HUES48 (cell line): ENCODE results near the gene ITPRIPL2.
A peak's percentile ranks its signal among the peaks of the same experiment; 100 is the strongest.

Experiments used
- H3K27ac ChIP-seq: one replicate; pipeline ENCODE4 v1.7.0; 2013; ENCODE audit warnings: low read depth, low read length, inconsistent platforms
- H3K27me3 ChIP-seq: 2 replicates; pipeline ENCODE4 v1.6.1; 2013; ENCODE audit warnings: mild to moderate bottlenecking, low read length; ENCODE audit not compliant: control insufficient read depth, insufficient read depth
- H3K36me3 ChIP-seq: 2 replicates; pipeline ENCODE4 v1.6.1; 2013; ENCODE audit warnings: low read length; ENCODE audit not compliant: control insufficient read depth, insufficient read depth
- H3K4me1 ChIP-seq: 2 replicates; pipeline ENCODE4 v1.6.1; 2013; ENCODE audit warnings: mild to moderate bottlenecking, low read length; ENCODE audit not compliant: control insufficient read depth, insufficient read depth
- H3K4me3 ChIP-seq: 2 replicates; pipeline ENCODE4 v1.5.1; 2013; ENCODE audit warnings: mild to moderate bottlenecking, low read depth, low read length
- H3K9ac ChIP-seq: 2 replicates; pipeline ENCODE4 v1.6.1; 2013; ENCODE audit warnings: mild to moderate bottlenecking, low read depth, low read length, moderate library complexity
- H3K9me3 ChIP-seq: 2 replicates; pipeline ENCODE4 v1.6.1; 2013; ENCODE audit warnings: low read length; ENCODE audit not compliant: control insufficient read depth, insufficient read depth

ITPRIPL2 gene

GRCh38 chr16:19148189-19148588, 34.4 kb downstream of the ITPRIPL2 start:
- Histone ChIP-seq H3K36me3 (no peaks in the 10 kb centered on the region), H3K27ac (no peak overlapping the region), H3K4me3 (no peak overlapping the region), H3K4me1 (no peaks in the 10 kb centered on the region), H3K9ac (no peak overlapping the region), H3K9me3 (no peaks in the 10 kb centered on the region), H3K27me3 (no peaks in the 10 kb centered on the region)

- Histone ChIP-seq H3K9me3 (peaks cover 2% of the 10 kb centered on the region; the same call in 1 of the 2 replicates), H3K27me3 (peaks cover under 1% of the 10 kb centered on the region; the same call in 1 of the 2 replicates), H3K36me3 (no peaks in the 10 kb centered on the region), H3K4me1 (no peaks in the 10 kb centered on the region), H3K27ac (no peak overlapping the region), H3K9ac (no peak overlapping the region), H3K4me3 (no peak overlapping the region)
These were observed 37.5 kb downstream of the ITPRIPL2 start for GRCh38 chr16:19151310-19151709.

GRCh38 chr16:19152042-19152441, 38.3 kb downstream of the ITPRIPL2 start:
- H3K27me3 ChIP-seq = peaks cover 4% of the 10 kb centered on the region; the same call in 1 of the 2 replicates
- H3K4me1 ChIP-seq = no peaks in the 10 kb centered on the region
- peaks cover 2% of the 10 kb centered on the region; the same call in 1 of the 2 replicates for H3K9me3 ChIP-seq
- no peaks in the 10 kb centered on the region for H3K36me3 ChIP-seq
- no peak overlapping the region for H3K27ac ChIP-seq
- H3K4me3 ChIP-seq = no peak overlapping the region
- H3K9ac ChIP-seq = no peak overlapping the region

GRCh38 chr16:19153876-19154275, 40.1 kb downstream of the ITPRIPL2 start:
- H3K4me1 ChIP-seq = no peaks in the 10 kb centered on the region
- no peak overlapping the region for H3K27ac ChIP-seq
- H3K36me3 ChIP-seq = no peaks in the 10 kb centered on the region
- H3K9ac ChIP-seq = no peak overlapping the region
- H3K27me3 ChIP-seq = peaks cover 4% of the 10 kb centered on the region; the same call in 1 of the 2 replicates
- H3K9me3 ChIP-seq = peaks cover 2% of the 10 kb centered on the region; the same call in 1 of the 2 replicates
- no peak overlapping the region for H3K4me3 ChIP-seq

- Histone ChIP-seq H3K27ac (no peak overlapping the region), H3K9me3 (no peaks in the 10 kb centered on the region), H3K4me1 (no peaks in the 10 kb centered on the region), H3K4me3 (no peak overlapping the region), H3K9ac (no peak overlapping the region), H3K27me3 (no peaks in the 10 kb centered on the region), H3K36me3 (no peaks in the 10 kb centered on the region)
These were observed 48.3 kb downstream of the ITPRIPL2 start for GRCh38 chr16:19162085-19162484.

GRCh38 chr16:19163215-19163614, 49.5 kb downstream of the ITPRIPL2 start:
- Histone ChIP-seq H3K9ac (no peak overlapping the region), H3K27ac (no peak overlapping the region), H3K27me3 (no peaks in the 10 kb centered on the region), H3K36me3 (no peaks in the 10 kb centered on the region), H3K4me3 (no peak overlapping the region), H3K9me3 (no peaks in the 10 kb centered on the region), H3K4me1 (no peaks in the 10 kb centered on the region)

- no peak overlapping the region for H3K4me3 ChIP-seq
- H3K9me3 ChIP-seq = no peaks in the 10 kb centered on the region
- no peaks in the 10 kb centered on the region for H3K4me1 ChIP-seq
- no peaks in the 10 kb centered on the region for H3K36me3 ChIP-seq
- H3K27ac ChIP-seq = no peak overlapping the region
- H3K9ac ChIP-seq = no peak overlapping the region
- H3K27me3 ChIP-seq = peaks cover 10% of the 10 kb centered on the region
These were observed 50.5 kb downstream of the ITPRIPL2 start for GRCh38 chr16:19164285-19164684.

- no peak overlapping the region for H3K27ac ChIP-seq
- no peaks in the 10 kb centered on the region for H3K36me3 ChIP-seq
- H3K4me3 ChIP-seq = no peak overlapping the region
- H3K9me3 ChIP-seq = no peaks in the 10 kb centered on the region
- H3K27me3 ChIP-seq = peaks cover 18% of the 10 kb centered on the region
- H3K4me1 ChIP-seq = no peaks in the 10 kb centered on the region
- H3K9ac ChIP-seq = no peak overlapping the region
These were observed 51.3 kb downstream of the ITPRIPL2 start for GRCh38 chr16:19165101-19165500.

- no peak overlapping the region for H3K27ac ChIP-seq
- H3K9me3 ChIP-seq = no peaks in the 10 kb centered on the region
- no peaks in the 10 kb centered on the region for H3K36me3 ChIP-seq
- H3K4me1 ChIP-seq = no peaks in the 10 kb centered on the region
- peaks cover 18% of the 10 kb centered on the region for H3K27me3 ChIP-seq
- no peak overlapping the region for H3K9ac ChIP-seq
- no peak overlapping the region for H3K4me3 ChIP-seq
These were observed 52.7 kb downstream of the ITPRIPL2 start for GRCh38 chr16:19166500-19166899.

GRCh38 chr16:19167710-19168370, 54.1 kb downstream of the ITPRIPL2 start, which contains the start of gene SYT17:
TSS of gene SYT17 (plus strand) at chr16:19168240. CDS start at chr16:19168647, 407 bp downstream.
- H3K9ac ChIP-seq = peak within 1 kb of the TSS; percentile 10; the same call in 1 of the 2 replicates
- H3K27me3 ChIP-seq = peaks cover 18% of the 10 kb centered on the region
- peak within 1 kb of the TSS; percentile 78 for H3K4me3 ChIP-seq

GRCh38 chr16:19168371-19169081, 54.8 kb downstream of the ITPRIPL2 start:
- Histone ChIP-seq H3K4me3 (peak overlapping the region; percentile 78), H3K27ac (no peak overlapping the region), H3K27me3 (peaks cover 18% of the 10 kb centered on the region), H3K36me3 (no peaks in the 10 kb centered on the region), H3K9me3 (no peaks in the 10 kb centered on the region), H3K4me1 (no peaks in the 10 kb centered on the region), H3K9ac (peak overlapping the region; percentile 10; the same call in 1 of the 2 replicates)

More at GRCh38 chr16:19167710-19168370, 54.1 kb downstream of the ITPRIPL2 start, which contains the start of gene SYT17:
- Histone ChIP-seq H3K27ac (no peak within 1 kb of the TSS), H3K9me3 (no peaks in the 10 kb centered on the region), H3K4me1 (no peaks in the 10 kb centered on the region), H3K36me3 (no peaks in the 10 kb centered on the region)
